Activated CD4-positive, alpha-beta T cell treated with anti-CD3 and anti-CD28 coated beads, Interleukin-2, amount 50 U/mL, for 24 hours (primary cell): ENCODE results near the gene LAMA3.

Source experiments
- DNase-seq, 2 donors: peaks; one replicate each; pipeline ENCODE4 v3.0.0-alpha.2; 2020; ENCODE audit warnings: low read depth in 1 of 2, low spot score in 1 of 2

The LAMA3 gene

DNA sequence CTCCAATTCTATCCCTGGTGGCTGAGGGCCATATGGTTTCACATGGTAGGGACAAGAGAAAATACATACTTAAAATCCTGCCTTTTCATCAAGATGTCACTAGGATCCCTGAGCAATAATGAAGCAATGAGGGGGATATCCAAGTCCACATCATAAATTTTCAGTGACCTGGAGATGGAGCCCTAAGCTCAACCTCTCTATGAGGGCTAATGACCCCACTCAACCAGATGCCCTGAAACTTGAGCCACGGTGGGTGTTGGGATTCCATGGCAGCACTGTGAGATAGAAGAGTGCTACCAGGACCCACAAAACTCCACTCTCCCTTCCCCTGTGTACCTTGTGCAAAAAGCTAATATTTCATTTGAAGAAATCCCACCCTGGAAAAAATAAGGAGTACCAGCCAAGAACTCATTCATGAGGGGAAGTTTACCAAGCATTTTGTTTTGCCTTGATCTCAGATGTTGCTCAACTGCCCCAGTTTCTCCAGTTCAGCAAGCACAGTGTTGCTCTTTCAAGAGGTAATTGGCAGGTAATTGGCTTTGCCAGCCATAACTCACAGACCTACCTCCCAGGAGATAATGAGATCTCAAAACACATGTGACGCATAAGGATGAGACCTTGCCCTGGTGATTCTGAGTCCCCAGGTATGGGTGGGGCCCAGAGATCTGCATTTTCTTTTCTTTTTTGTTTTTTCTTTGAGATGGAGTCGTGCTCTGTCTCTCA, 274.4 kb downstream of the LAMA3 start:
- DNase-seq: no peak

DNA sequence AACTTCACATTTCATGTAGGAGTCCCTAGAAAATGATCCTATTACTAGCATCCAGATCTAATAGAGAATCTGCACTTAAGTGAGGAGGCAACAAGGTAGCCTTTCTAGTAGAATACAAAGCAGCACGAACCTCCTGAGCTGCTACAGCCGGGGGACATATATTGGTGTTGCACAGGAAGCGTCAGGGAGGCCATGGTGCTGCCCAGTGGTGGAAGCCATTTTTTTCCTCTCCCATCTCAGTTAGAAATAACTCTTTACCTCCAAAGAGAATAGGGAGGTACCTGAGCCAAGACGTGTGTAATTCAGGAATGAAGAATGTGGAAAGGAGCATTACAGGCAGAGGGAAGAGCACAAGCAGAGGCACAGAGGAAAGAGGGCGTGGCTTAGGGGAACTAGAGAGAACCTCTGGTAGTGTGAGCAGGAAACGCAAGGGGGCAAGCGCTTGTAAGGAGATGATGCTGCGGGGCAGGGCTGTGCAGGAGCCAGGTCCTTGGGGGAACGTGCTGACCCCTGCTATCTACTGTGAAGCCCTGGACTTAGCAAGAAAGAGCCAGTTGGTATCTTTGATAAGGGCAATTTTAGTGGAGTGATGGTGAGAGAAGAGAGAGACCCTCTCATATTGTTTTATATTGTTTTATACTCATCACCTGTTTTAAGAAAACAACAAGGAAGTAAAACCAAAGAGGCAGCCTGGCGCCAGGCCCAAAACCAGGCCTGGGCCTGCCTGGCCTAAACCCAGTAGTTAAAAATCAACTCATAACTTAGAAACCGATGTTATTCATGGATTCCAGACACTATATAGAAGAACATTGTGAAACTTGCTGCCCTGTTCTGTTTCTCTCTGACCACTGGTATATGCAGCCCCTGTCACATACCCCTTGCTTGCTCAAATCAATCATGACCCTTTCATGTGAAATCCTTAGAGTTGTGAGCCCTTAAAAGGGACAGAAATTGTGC, 275.3 kb downstream of the LAMA3 start:
- DNase-seq: peak in 1 of 2 donors; percentile 21

GRCh38 chr18:23966909-23967308, 277.7 kb downstream of the LAMA3 start:
- no peak for DNase-seq

GRCh38 chr18:23967321-23968089, 278.3 kb downstream of the LAMA3 start:
- no peak for DNase-seq

- no peak for DNase-seq
Observed at GRCh38 chr18:23968638-23969604, 279.7 kb downstream of the LAMA3 start.

- no peak for DNase-seq
Observed at GRCh38 chr18:23969664-23970063, 280.4 kb downstream of the LAMA3 start.

- DNase-seq: peak in 1 of 2 donors; percentile 49
Observed at GRCh38 chr18:23970161-23971096, 281.2 kb downstream of the LAMA3 start.

DNA sequence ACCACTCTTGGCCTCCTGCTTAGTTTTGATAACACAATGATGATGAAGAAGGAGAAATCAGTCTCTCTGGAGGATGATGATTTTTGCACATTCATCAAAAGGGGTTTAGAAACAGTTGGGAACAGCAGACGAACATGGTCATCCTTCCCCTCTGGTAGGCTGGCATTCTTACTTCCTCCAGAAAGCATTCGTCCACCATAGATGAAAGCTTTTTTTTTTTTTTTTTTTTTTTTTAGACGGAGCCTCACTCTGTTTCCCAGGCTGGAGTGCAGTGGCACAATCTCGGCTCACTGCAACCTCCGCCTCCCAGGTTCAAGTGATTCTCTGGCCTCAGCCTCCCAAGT, 281.8 kb downstream of the LAMA3 start:
- DNase-seq: no peak

DNA sequence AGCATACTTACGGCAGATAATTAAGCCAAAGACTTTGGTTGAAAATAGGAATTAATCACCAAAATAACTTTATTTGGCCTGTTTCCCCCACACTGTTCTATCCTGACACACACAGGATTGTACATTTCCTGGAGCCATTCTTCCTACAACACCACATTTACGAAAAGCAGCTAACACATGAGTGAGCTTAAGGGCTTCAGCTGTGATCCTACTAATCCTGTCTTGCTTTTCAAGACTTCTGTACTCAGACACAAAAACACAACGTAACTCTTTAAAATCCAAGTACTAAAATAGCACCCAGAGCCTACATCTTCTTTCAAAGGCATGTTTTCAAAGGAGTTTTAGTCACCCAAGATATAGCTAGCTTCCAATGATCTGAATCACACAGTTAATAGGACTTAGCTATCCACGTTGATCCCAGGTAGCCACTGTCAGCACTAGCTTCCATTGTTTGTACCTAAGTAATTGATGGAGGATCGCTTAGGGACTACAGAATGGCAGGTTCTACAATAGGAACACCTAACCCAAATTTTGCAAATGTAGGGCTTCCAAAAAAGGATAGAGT, 282.5 kb downstream of the LAMA3 start:
- no peak for DNase-seq

DNA sequence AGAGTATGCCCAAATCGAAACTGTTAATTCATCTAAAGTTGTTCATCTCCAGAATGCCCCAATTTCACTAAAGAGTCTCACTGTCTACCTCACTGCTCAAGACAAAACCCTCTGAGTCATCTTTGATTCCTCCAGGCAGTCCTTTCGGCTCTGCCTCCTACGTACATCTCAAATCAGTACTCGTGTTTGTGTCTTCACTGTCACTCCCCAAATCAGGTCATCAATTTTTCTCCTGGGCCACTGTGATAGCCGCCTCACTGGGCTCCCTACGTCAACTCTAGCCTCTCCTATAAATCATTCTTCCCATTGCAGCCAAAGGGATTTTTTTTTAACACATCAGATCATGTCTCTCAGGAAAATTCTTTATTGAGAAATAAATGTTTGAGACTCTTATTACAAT, 283.2 kb downstream of the LAMA3 start:
- DNase-seq: no peak

- no peak for DNase-seq
Observed at GRCh38 chr18:23977103-23977502, 287.9 kb downstream of the LAMA3 start.

GRCh38 chr18:23977719-23978483, 288.6 kb downstream of the LAMA3 start:
- no peak for DNase-seq

- no peak for DNase-seq
Observed at GRCh38 chr18:23981369-23981980, 292.2 kb downstream of the LAMA3 start.

DNA sequence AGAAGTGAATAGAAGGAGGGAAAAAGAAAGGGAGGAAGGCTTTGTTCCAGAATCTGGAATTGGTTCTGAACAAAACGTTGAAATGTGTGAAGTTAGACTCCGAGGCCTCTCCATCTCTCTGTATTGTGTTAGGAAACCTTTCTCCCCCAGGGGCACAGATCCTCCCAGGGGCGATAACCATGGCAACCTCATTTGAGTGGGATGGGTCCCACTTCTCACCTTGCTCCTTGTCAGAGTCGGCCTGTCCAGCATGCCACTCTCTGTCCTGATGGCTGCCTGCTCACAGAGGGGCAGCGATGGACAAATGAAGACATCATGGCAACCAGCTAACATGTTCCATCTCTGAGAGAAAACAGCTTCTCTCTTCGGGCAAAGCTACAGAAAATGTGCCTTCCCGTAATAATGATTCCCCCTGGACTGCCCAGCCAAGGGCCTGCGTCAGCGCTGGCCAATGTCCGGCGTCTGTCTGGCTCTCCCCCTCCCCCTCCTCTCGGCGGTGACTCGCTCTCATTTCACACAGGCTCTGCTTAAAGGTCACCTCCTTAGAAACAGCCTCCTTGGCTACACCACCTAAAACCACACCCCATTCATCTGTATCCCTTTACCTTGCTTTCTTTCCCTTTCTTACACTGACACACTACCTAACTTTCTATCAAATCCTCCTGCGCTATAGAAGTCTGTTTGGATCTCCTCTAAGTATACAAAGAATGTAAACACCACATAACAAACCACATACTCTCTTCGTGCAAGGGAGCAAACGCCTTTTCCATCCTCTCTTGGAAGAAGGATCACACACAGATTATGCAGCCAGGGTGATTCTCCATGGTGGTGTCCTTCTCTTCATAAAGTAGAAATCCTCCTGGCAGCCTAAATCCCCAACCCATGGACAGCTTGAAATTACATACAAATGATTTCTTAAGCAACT, 293.2 kb downstream of the LAMA3 start:
- no peak for DNase-seq

- no peak for DNase-seq
Observed at GRCh38 chr18:23983112-23983511, 293.9 kb downstream of the LAMA3 start.

GRCh38 chr18:23986600-23987359, 297.5 kb downstream of the LAMA3 start:
- DNase-seq: no peak
